HEK293T (cell line): ENCODE results near the gene LRBA.

Experiments
- ARNT ChIP-seq: fragments of 450-650 bp; IDR thresholded peaks from 2 replicates; pipeline ENCODE4 v1.6.1; 2017; ENCODE audit warnings: mild to moderate bottlenecking
- BHLHE40 ChIP-seq: fragments of 450-650 bp; IDR thresholded peaks from 2 replicates; pipeline ENCODE4 v1.6.1; 2016; ENCODE audit warnings: mild to moderate bottlenecking, moderate library complexity, borderline replicate concordance
- HDGF ChIP-seq: fragments of 450-650 bp; IDR thresholded peaks from 2 replicates; pipeline ENCODE4 v1.6.1; 2017; ENCODE audit warnings: antibody characterized with exemption, borderline replicate concordance
- SP1 ChIP-seq: fragments of 450-650 bp; IDR thresholded peaks from 2 replicates; pipeline ENCODE4 v1.6.1; 2017

DNA sequence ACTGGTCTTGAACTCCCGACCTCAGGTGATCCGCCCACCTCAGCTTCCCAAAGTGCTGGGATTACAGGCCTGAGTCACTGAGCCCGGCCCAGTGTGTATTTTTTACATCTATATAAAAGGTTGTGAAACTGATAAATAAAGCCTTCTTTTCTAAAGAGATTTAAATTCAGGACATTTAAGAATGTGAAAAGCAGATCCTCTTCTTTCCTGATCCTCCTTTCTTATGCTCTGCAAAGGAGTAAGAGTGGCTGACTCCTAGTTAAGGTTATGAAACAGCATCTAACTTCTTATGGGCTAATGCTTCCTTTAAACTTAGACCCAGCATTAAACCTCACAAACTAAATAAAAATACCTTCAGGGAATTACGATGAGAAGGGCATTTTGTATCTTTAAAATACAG is 630.8 kb downstream of the LRBA start:
- no peak for TF ChIP-seq HDGF
- TF ChIP-seq BHLHE40, result no peak
- no peak for TF ChIP-seq ARNT
- no peak for TF ChIP-seq SP1
